Measurements from ENCODE around the gene HLA-DPA1. TPM values are rescaled to one million over a fixed set of nuclear protein-coding genes. Genes with fewer than 3 reads are reported as not detected.

HLA-DPA1 gene
- total and polyA plus RNA-seq, 10 of the 15 experiments (the other 5 are each of a cell fraction or from before 2014, with no cell fraction given), result 508 to 1,640 (median 829) TPM

DNA sequence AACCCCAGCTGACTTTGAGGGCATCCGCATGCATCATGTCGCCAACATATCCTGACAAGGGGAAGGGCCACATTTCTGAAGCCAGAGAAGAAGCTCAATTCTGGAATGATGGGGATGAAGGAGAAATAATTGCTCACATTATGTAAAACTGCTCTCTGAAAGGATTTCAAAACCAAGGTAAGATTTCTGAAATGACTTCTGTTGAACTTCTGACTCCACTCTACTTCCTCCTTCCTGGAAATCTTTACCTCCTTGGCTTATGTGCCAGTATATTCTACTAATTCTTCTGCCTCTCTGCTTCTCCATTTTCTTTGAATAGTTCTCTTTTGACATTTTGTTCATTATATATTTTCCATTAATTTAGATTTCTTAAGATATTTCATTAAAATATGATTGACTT is 34.2 kb upstream of the HLA-DPA1 start:
- Histone ChIP-seq H3K9ac (ENCODE audit: control insufficient read depth, insufficient read depth, low read length) (no peak overlapping the region), H3K36me3 (ENCODE audit: control insufficient read depth in 2 of 2, insufficient read depth in 2 of 2, low read length in 1 of 2) (no peaks in the 10 kb centered on the region), H3K4me1 (ENCODE audit: control insufficient read depth, insufficient read depth, low read length) (peaks cover 8% of the 10 kb centered on the region), H3K27me3 (replicated peaks in 1 of 2; ENCODE audit: control insufficient read depth in 2 of 2, insufficient read depth in 2 of 2, low read length in 1 of 2) (no peaks in the 10 kb centered on the region; a peak in 1 of 4 replicates), H3K9me3 (replicated peaks; ENCODE audit: control insufficient read depth, insufficient read depth, low read length) (peaks cover 2% of the 10 kb centered on the region; the same call in 2 of the 3 replicates), H3K4me3 (no peak overlapping the region), H2AFZ (ENCODE audit: control insufficient read depth, low read depth, low read length) (no peak overlapping the region), H3K4me2 (ENCODE audit: control insufficient read depth, insufficient read depth) (no peak overlapping the region), H3K79me2 (ENCODE audit: control insufficient read depth, insufficient read depth, low read length) (no peaks in the 10 kb centered on the region), H3K27ac (ENCODE audit: control insufficient read depth, insufficient read depth) (no peak overlapping the region), H4K20me1 (ENCODE audit: control insufficient read depth, insufficient read depth) (no peaks in the 10 kb centered on the region)
- intact Hi-C loops (cut with micrococcal nuclease; ENCODE audit: unreplicated experiment) (no loop called here), in situ Hi-C loops (cut with MboI) (no loop called here)
- FAIRE-seq, result no peak
- no peak for ATAC-seq
- ChIA-PET SMC1A (ENCODE audit: uncharacterized antibody, unreplicated experiment) (no interaction called here), POLR2A (interaction anchor here (1.2 kb wide), 2 partner anchors 29 to 34 kb away, joined by 3 read pairs; partner anchors contain the start of gene HLA-DPA1), RAD21 (ENCODE audit: unreplicated experiment) (interaction anchor here (0.5 to 1.4 kb wide), 2 partner anchors 18 to 42 kb away, joined by 3 to 4 read pairs; no protein-coding TSS in a partner anchor), CTCF (interaction anchor here (1.3 to 1.6 kb wide), 2 partner anchors 42 to 93 kb away, joined by 3 to 4 read pairs; no protein-coding TSS in a partner anchor)
- DNase-seq (ENCODE audit: low read depth, low spot score), result no peak
- no TSS peak for BruUV-seq (replicated peaks)
- 35% methylated on average over 2 of the region's 2 CpGs for WGBS (ENCODE audit: insufficient coverage, insufficient replicate concordance, low lambda C conversion rate, missing lambda C conversion rate)
- no peak for TF ChIP-seq SREBF1 (IDR thresholded peaks at IDR 0.05; ENCODE audit: low read length)
- no peak for TF ChIP-seq E2F8 (IDR thresholded peaks at IDR 0.05; ENCODE audit: low read depth, partially characterized antibody)
- TF ChIP-seq, protein P1, sequence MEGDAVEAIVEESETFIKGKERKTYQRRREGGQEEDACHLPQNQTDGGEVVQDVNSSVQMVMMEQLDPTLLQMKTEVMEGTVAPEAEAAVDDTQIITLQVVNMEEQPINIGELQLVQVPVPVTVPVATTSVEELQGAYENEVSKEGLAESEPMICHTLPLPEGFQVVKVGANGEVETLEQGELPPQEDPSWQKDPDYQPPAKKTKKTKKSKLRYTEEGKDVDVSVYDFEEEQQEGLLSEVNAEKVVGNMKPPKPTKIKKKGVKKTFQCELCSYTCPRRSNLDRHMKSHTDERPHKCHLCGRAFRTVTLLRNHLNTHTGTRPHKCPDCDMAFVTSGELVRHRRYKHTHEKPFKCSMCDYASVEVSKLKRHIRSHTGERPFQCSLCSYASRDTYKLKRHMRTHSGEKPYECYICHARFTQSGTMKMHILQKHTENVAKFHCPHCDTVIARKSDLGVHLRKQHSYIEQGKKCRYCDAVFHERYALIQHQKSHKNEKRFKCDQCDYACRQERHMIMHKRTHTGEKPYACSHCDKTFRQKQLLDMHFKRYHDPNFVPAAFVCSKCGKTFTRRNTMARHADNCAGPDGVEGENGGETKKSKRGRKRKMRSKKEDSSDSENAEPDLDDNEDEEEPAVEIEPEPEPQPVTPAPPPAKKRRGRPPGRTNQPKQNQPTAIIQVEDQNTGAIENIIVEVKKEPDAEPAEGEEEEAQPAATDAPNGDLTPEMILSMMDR (IDR thresholded peaks at IDR 0.05 in 2 of 3, conservative IDR thresholded peaks at IDR 0.05 in 1 of 3; ENCODE audit: control insufficient read depth in 2 of 3, extremely low read depth in 1 of 3, insufficient read depth in 1 of 3, low read depth in 3 of 3, low read length in 3 of 3), result no peak
- no peak for TF ChIP-seq RAD51 (IDR thresholded peaks at IDR 0.05)
- TF ChIP-seq SMC3 (IDR thresholded peaks at IDR 0.05; ENCODE audit: borderline replicate concordance, low read length), result no peak
- no peak for TF ChIP-seq TBL1XR1 (IDR thresholded peaks at IDR 0.05; ENCODE audit: low read depth, low read length)
- no peak for TF ChIP-seq MYC (IDR thresholded peaks at IDR 0.05; ENCODE audit: insufficient read depth, insufficient read length, insufficient replicate concordance, low read length, severe bottlenecking)
- no peak for TF ChIP-seq SIX5 (IDR thresholded peaks at IDR 0.05; ENCODE audit: low read depth, low read length, severe bottlenecking)
- TF ChIP-seq, protein P2, sequence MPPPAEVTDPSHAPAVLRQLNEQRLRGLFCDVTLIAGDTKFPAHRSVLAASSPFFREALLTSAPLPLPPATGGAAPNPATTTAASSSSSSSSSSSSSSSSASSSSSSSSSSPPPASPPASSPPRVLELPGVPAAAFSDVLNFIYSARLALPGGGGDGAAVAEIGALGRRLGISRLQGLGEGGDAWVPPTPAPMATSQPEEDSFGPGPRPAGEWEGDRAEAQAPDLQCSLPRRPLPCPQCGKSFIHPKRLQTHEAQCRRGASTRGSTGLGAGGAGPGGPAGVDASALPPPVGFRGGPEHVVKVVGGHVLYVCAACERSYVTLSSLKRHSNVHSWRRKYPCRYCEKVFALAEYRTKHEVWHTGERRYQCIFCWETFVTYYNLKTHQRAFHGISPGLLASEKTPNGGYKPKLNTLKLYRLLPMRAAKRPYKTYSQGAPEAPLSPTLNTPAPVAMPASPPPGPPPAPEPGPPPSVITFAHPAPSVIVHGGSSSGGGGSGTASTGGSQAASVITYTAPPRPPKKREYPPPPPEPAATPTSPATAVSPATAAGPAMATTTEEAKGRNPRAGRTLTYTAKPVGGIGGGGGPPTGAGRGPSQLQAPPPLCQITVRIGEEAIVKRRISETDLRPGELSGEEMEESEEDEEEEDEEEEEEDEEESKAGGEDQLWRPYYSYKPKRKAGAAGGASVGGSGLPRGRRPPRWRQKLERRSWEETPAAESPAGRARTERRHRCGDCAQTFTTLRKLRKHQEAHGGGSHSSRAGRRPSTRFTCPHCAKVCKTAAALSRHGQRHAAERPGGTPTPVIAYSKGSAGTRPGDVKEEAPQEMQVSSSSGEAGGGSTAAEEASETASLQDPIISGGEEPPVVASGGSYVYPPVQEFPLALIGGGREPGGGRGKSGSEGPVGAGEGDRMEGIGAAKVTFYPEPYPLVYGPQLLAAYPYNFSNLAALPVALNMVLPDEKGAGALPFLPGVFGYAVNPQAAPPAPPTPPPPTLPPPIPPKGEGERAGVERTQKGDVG (CRISPR knock-in tag; IDR thresholded peaks at IDR 0.05), result no peak
- no peak for TF ChIP-seq MXI1 (IDR thresholded peaks at IDR 0.05; ENCODE audit: low read depth, low read length)
- no peak for TF ChIP-seq EGR1 (IDR thresholded peaks at IDR 0.05; ENCODE audit: borderline replicate concordance in 1 of 2, low read depth in 2 of 2, low read length in 2 of 2)
- no peak for TF ChIP-seq POU2F2 (IDR thresholded peaks at IDR 0.05; ENCODE audit: borderline replicate concordance, low read depth, low read length)
- TF ChIP-seq ZBED1 (IDR thresholded peaks at IDR 0.05; ENCODE audit: borderline replicate concordance), result no peak
- TF ChIP-seq RUNX3 (IDR thresholded peaks at IDR 0.05; ENCODE audit: low read length), result no peak
- TF ChIP-seq CBX5 (IDR thresholded peaks at IDR 0.05; ENCODE audit: low read depth), result no peak
- TF ChIP-seq NRF1 (conservative IDR thresholded peaks at IDR 0.05; ENCODE audit: low read depth, low read length), result no peak
- no peak for TF ChIP-seq POLR2A (IDR thresholded peaks at IDR 0.05; ENCODE audit: low read depth, low read length)

All from GM12878 (cell line).